Trophoblast cell (in vitro differentiated cells and primary cell): ENCODE results near the gene ELL2.

ENCODE experiments used
- DNase-seq, 2 donors: peaks; one replicate each; pipeline ENCODE4 v3.0.0-alpha.2; 2016
- H2AFZ ChIP-seq: 2 replicates; pipeline ENCODE4 v1.6.1; 2013; ENCODE audit warnings: low read length, moderate library complexity, mild to moderate bottlenecking; ENCODE audit not compliant: insufficient read depth, poor library complexity
- H2AK5ac ChIP-seq: 2 replicates; pipeline ENCODE4 v1.6.1; 2013; ENCODE audit warnings: mild to moderate bottlenecking, low read length
- H2BK120ac ChIP-seq: 2 replicates; pipeline ENCODE4 v1.6.1; 2013; ENCODE audit warnings: low read length, mild to moderate bottlenecking, moderate library complexity; ENCODE audit not compliant: insufficient read depth, poor library complexity
- H2BK12ac ChIP-seq: 2 replicates; pipeline ENCODE4 v1.6.1; 2013; ENCODE audit warnings: mild to moderate bottlenecking, low read length, moderate library complexity
- H2BK5ac ChIP-seq: 2 replicates; pipeline ENCODE4 v1.6.1; 2013; ENCODE audit warnings: low read length, low read depth, moderate library complexity, mild to moderate bottlenecking; ENCODE audit not compliant: poor library complexity
- H3K14ac ChIP-seq: 2 replicates; pipeline ENCODE4 v1.6.1; 2013; ENCODE audit warnings: mild to moderate bottlenecking, low read length
- H3K18ac ChIP-seq: 2 replicates; pipeline ENCODE4 v1.6.1; 2013; ENCODE audit warnings: mild to moderate bottlenecking, low read length
- H3K23ac ChIP-seq: 2 replicates; pipeline ENCODE4 v1.6.1; 2013; ENCODE audit warnings: low read length
- H3K27ac ChIP-seq: 2 replicates; pipeline ENCODE4 v1.5.1; 2013; ENCODE audit warnings: low read depth, mild to moderate bottlenecking, inconsistent platforms, low read length, moderate library complexity
- H3K27me3 ChIP-seq: 2 replicates; pipeline ENCODE4 v1.6.1; 2013; ENCODE audit warnings: inconsistent platforms, mild to moderate bottlenecking, low read length, moderate library complexity; ENCODE audit not compliant: insufficient read depth
- H3K36me3 ChIP-seq, 2 experiments: 1 replicate in 1 of 2; 2 replicates in 1 of 2; pipeline ENCODE4 v1.6.1; 2013; ENCODE audit warnings: low read length in 2 of 2, mild to moderate bottlenecking in 2 of 2, moderate library complexity in 1 of 2; ENCODE audit not compliant: insufficient read depth in 2 of 2, control insufficient read depth in 1 of 2
- H3K4ac ChIP-seq: 2 replicates; pipeline ENCODE4 v1.6.1; 2013; ENCODE audit warnings: low read depth, mild to moderate bottlenecking, low read length, moderate library complexity
- H3K4me1 ChIP-seq, 2 experiments: 1 replicate in 1 of 2; 2 replicates in 1 of 2; pipeline ENCODE4 v1.6.1; 2013; ENCODE audit warnings: low read length in 2 of 2, mild to moderate bottlenecking in 2 of 2, moderate library complexity in 1 of 2; ENCODE audit not compliant: insufficient read depth in 2 of 2, control insufficient read depth in 1 of 2
- H3K4me2 ChIP-seq: 2 replicates; pipeline ENCODE4 v1.6.1; 2013; ENCODE audit warnings: inconsistent platforms, mild to moderate bottlenecking, low read length, moderate library complexity
- H3K4me3 ChIP-seq: 2 replicates; pipeline ENCODE4 v1.5.1; 2013; ENCODE audit warnings: mild to moderate bottlenecking, low read depth, low read length, inconsistent platforms
- H3K79me1 ChIP-seq: one replicate; pipeline ENCODE4 v1.6.1; 2013; ENCODE audit warnings: low read length
- H3K79me2 ChIP-seq: 2 replicates; pipeline ENCODE4 v1.6.1; 2013; ENCODE audit warnings: low read length, mild to moderate bottlenecking; ENCODE audit not compliant: control insufficient read depth, insufficient read depth, poor library complexity
- H3K9ac ChIP-seq: 2 replicates; pipeline ENCODE4 v1.6.1; 2013; ENCODE audit warnings: mild to moderate bottlenecking, low read length
- H3K9me3 ChIP-seq: 2 replicates; pipeline ENCODE4 v1.6.1; 2013; ENCODE audit warnings: low read depth, mild to moderate bottlenecking, control low read depth, inconsistent platforms, low read length; ENCODE audit not compliant: insufficient read depth
- H4K12ac ChIP-seq: 2 replicates; pipeline ENCODE4 v1.6.1; 2013; ENCODE audit warnings: low read depth, mild to moderate bottlenecking, low read length, moderate library complexity
- H4K8ac ChIP-seq: 2 replicates; pipeline ENCODE4 v1.6.1; 2013; ENCODE audit warnings: low read depth, mild to moderate bottlenecking, low read length, moderate library complexity
- H4K91ac ChIP-seq: one replicate; pipeline ENCODE4 v1.6.1; 2013; ENCODE audit warnings: low read depth, mild to moderate bottlenecking, low read length, moderate library complexity
- WGBS: extraction: QIAGEN DNeasy Blood & Tissue Kit; methylation state at CpG from one replicate; pipeline ENCODE4 v1.1.7; 2013; ENCODE audit warnings: missing lambda C conversion rate; ENCODE audit not compliant: insufficient read length, insufficient coverage; ENCODE audit errors: extremely low coverage; 5-methylcytosine and 5-hydroxymethylcytosine counted together

The ELL2 gene

GRCh38 chr5:95858023-95858461, 103.6 kb downstream of the ELL2 start:
- Histone ChIP-seq H3K79me2 (peaks cover 7% of the 10 kb centered on the region), H3K4me1 (peaks cover 33 to 36% of the 10 kb centered on the region in 2 experiments), H3K9ac (no peak overlapping the region), H4K8ac (peak overlapping the region; percentile 77), H3K23ac (no peak overlapping the region), H2BK12ac (peak overlapping the region; percentile 97), H4K91ac (peak overlapping the region; percentile 93), H3K27me3 (no peaks in the 10 kb centered on the region), H2BK5ac (peak overlapping the region; percentile 73), H2BK120ac (peak overlapping the region; percentile 96), H3K9me3 (peaks cover 3% of the 10 kb centered on the region), H3K36me3 (no peaks in the 10 kb centered on the region), H3K18ac (peak overlapping the region; percentile 84), H4K12ac (peak overlapping the region; percentile 32), H3K14ac (peak overlapping the region; percentile 84), H3K79me1 (peaks cover 33% of the 10 kb centered on the region), H2AFZ (peak overlapping the region; percentile 56), H3K27ac (peak overlapping the region; percentile 93), H3K4me3 (no peak overlapping the region), H3K4ac (peak overlapping the region; percentile 49), H2AK5ac (peak overlapping the region; percentile 80), H3K4me2 (peak overlapping the region; percentile 57)
- no CpG with 5 or more reads among the region's 8 CpGs for WGBS
- peak; percentile 74 to 88 for DNase-seq

GRCh38 chr5:95857185-95857945, 104.3 kb downstream of the ELL2 start:
- peak overlapping the region; percentile 84 for H2BK120ac ChIP-seq
- peak overlapping the region; percentile 91 for H2AK5ac ChIP-seq
- peak overlapping the region; percentile 63 for H3K18ac ChIP-seq
- peak overlapping the region; percentile 93 for H3K27ac ChIP-seq
- peaks cover 3% of the 10 kb centered on the region for H3K9me3 ChIP-seq
- H3K27me3 ChIP-seq, result no peaks in the 10 kb centered on the region
- no peak overlapping the region for H3K9ac ChIP-seq
- H3K23ac ChIP-seq, result no peak overlapping the region
- peak overlapping the region; percentile 72 for H2BK12ac ChIP-seq
- no peak overlapping the region for H3K4ac ChIP-seq
- H3K4me1 ChIP-seq, result peaks cover 28 to 35% of the 10 kb centered on the region in 2 experiments
- H3K14ac ChIP-seq, result peak overlapping the region; percentile 80
- peak overlapping the region; percentile 73 for H2BK5ac ChIP-seq
- DNase-seq, result peak; percentile 97
- peak overlapping the region; percentile 72 for H4K8ac ChIP-seq
- H3K79me2 ChIP-seq, result peaks cover 7% of the 10 kb centered on the region
- no peaks in the 10 kb centered on the region for H3K36me3 ChIP-seq
- peak overlapping the region; percentile 50 for H2AFZ ChIP-seq
- H3K4me3 ChIP-seq, result no peak overlapping the region
- H3K79me1 ChIP-seq, result peaks cover 31% of the 10 kb centered on the region
- H3K4me2 ChIP-seq, result no peak overlapping the region
- no CpG with 5 or more reads among the region's 12 CpGs for WGBS
- H4K12ac ChIP-seq, result peak overlapping the region; percentile 58
- H4K91ac ChIP-seq, result peak overlapping the region; percentile 93

GRCh38 chr5:95856501-95856981, 105.1 kb downstream of the ELL2 start:
- H3K79me2 ChIP-seq, result peaks cover 7% of the 10 kb centered on the region
- H2BK5ac ChIP-seq, result peak overlapping the region; percentile 93
- no peak overlapping the region for H3K9ac ChIP-seq
- H2BK12ac ChIP-seq, result peak overlapping the region; percentile 83
- H3K4ac ChIP-seq, result peak overlapping the region; percentile 78
- H3K9me3 ChIP-seq, result peaks cover 3% of the 10 kb centered on the region
- no peaks in the 10 kb centered on the region for H3K27me3 ChIP-seq
- no peak overlapping the region for H3K4me2 ChIP-seq
- H3K18ac ChIP-seq, result peak overlapping the region; percentile 80
- peak overlapping the region; percentile 37 for H2AFZ ChIP-seq
- DNase-seq, result peak; percentile 61 to 81
- H2AK5ac ChIP-seq, result peak overlapping the region; percentile 86
- peaks cover 28 to 33% of the 10 kb centered on the region in 2 experiments for H3K4me1 ChIP-seq
- H4K91ac ChIP-seq, result peak overlapping the region; percentile 93
- no peak overlapping the region for H3K4me3 ChIP-seq
- H3K27ac ChIP-seq, result peak overlapping the region; percentile 4
- peaks cover 31% of the 10 kb centered on the region for H3K79me1 ChIP-seq
- H4K8ac ChIP-seq, result peak overlapping the region; percentile 82
- peak overlapping the region; percentile 44 for H4K12ac ChIP-seq
- peak overlapping the region; percentile 84 for H3K14ac ChIP-seq
- H3K23ac ChIP-seq, result no peak overlapping the region
- peak overlapping the region; percentile 93 for H2BK120ac ChIP-seq
- H3K36me3 ChIP-seq, result no peaks in the 10 kb centered on the region
- WGBS, result no CpG with 5 or more reads among the region's 7 CpGs

- WGBS, result no CpG with 5 or more reads among the region's 3 CpGs
- no peak overlapping the region for H4K91ac ChIP-seq
- peaks cover 17% of the 10 kb centered on the region for H3K79me1 ChIP-seq
- no peaks in the 10 kb centered on the region for H3K36me3 ChIP-seq
- no peak overlapping the region for H3K23ac ChIP-seq
- no peak overlapping the region for H2AK5ac ChIP-seq
- H3K4me3 ChIP-seq, result no peak overlapping the region
- no peaks in the 10 kb centered on the region for H3K27me3 ChIP-seq
- no peak overlapping the region for H2BK120ac ChIP-seq
- H3K4me2 ChIP-seq, result no peak overlapping the region
- H2BK12ac ChIP-seq, result no peak overlapping the region
- no peak overlapping the region for H3K18ac ChIP-seq
- H2BK5ac ChIP-seq, result no peak overlapping the region
- no peak overlapping the region for H3K4ac ChIP-seq
- H3K27ac ChIP-seq, result no peak overlapping the region
- H3K4me1 ChIP-seq, result peaks cover 20 to 23% of the 10 kb centered on the region in 2 experiments
- H4K12ac ChIP-seq, result no peak overlapping the region
- no peak overlapping the region for H2AFZ ChIP-seq
- no peak overlapping the region for H3K9ac ChIP-seq
- H4K8ac ChIP-seq, result no peak overlapping the region
- peaks cover 3% of the 10 kb centered on the region for H3K9me3 ChIP-seq
- H3K79me2 ChIP-seq, result peaks cover 7% of the 10 kb centered on the region
- no peak overlapping the region for H3K14ac ChIP-seq
- no peak for DNase-seq
Measured at GRCh38 chr5:95853490-95853889, 108.2 kb downstream of the ELL2 start.
